ENCODE measurements around the gene MAP2K7. TPM values are rescaled to one million over a fixed set of nuclear protein-coding genes. Genes with fewer than 3 reads are reported as not detected.
A peak's percentile ranks its signal among the peaks of the same experiment; 100 is the strongest.
"Not testable (repeated sequence)": the region's sequence is repeated elsewhere in the genome, so short reads cannot be mapped to it uniquely, and the experiment has no call there.

MAP2K7 gene
- total RNA-seq, 6 experiments from 2014 or later = 9.7 to 22.1 (median 15.6) TPM

GRCh38 chr19:7928334-7928706 lies 24.6 kb downstream of the MAP2K7 start:
- H3K4me1 ChIP-seq = peaks cover 0 to 6% (median 0%) of the 10 kb centered on the region in 4 donors
- intact Hi-C loops (cut with DNase I) = no loop called here
- ATAC-seq = no peak

GRCh38 chr19:7928741-7929701 lies 25.3 kb downstream of the MAP2K7 start:
- DNase-seq (peak; percentile 42 to 55 (median 54)), ATAC-seq (no peak)
- H3K27me3 ChIP-seq = no peaks in the 10 kb centered on the region
- H3K9me3 ChIP-seq = no peaks in the 10 kb centered on the region
- peaks cover 0 to 37% (median 24%) of the 10 kb centered on the region in 4 donors for H3K36me3 ChIP-seq
- peaks cover 0 to 6% (median 0%) of the 10 kb centered on the region in 4 donors for H3K4me1 ChIP-seq
- H3K4me3 ChIP-seq = no peak overlapping the region
- 77% methylated on average over 14 of the region's 24 CpGs for WGBS (ENCODE audit: insufficient coverage, low coverage, low lambda C conversion rate, missing lambda C conversion rate)
- no peak overlapping the region for H3K27ac ChIP-seq
- TF ChIP-seq CTCF (IDR thresholded peaks at IDR 0.05) (peak in 1 of 4 donors; percentile 12), POLR2A (IDR thresholded peaks at IDR 0.05) (no peak)
- intact Hi-C loops (cut with DNase I) = no loop called here

More at GRCh38 chr19:7928334-7928706, 24.6 kb downstream of the MAP2K7 start:
- WGBS (ENCODE audit: insufficient coverage, low coverage, low lambda C conversion rate, missing lambda C conversion rate) = 84% methylated on average over 7 of the region's 9 CpGs
- TF ChIP-seq POLR2A (IDR thresholded peaks at IDR 0.05) (no peak), CTCF (IDR thresholded peaks at IDR 0.05) (no peak)
- no peak overlapping the region for H3K4me3 ChIP-seq
- H3K36me3 ChIP-seq = peaks cover 0 to 30% (median 20%) of the 10 kb centered on the region in 4 donors
- H3K27me3 ChIP-seq = no peaks in the 10 kb centered on the region
- H3K9me3 ChIP-seq = no peaks in the 10 kb centered on the region
- no peak for DNase-seq
- no peak overlapping the region for H3K27ac ChIP-seq

- H3K27ac ChIP-seq; H3K27me3 ChIP-seq; H3K4me3 ChIP-seq; intact Hi-C loops (cut with DNase I); H3K9me3 ChIP-seq; ATAC-seq; DNase-seq: not testable (repeated sequence)
- Histone ChIP-seq H3K36me3 (peaks cover 0 to 46% (median 28%) of the 10 kb centered on the region in 4 donors), H3K4me1 (peaks cover 0 to 10% (median 0%) of the 10 kb centered on the region in 4 donors)
- 85% methylated on average over 5 of the region's 11 CpGs for WGBS (ENCODE audit: insufficient coverage, low coverage, low lambda C conversion rate, missing lambda C conversion rate)
Observed at GRCh38 chr19:7930030-7930429, 26.4 kb downstream of the MAP2K7 start.

GRCh38 chr19:7930765-7931164 lies 27.1 kb downstream of the MAP2K7 start:
- H3K36me3 ChIP-seq = peaks cover 0 to 52% (median 32%) of the 10 kb centered on the region in 4 donors
- DNase-seq (no peak), ATAC-seq (no peak)
- H3K27ac ChIP-seq = no peak overlapping the region
- H3K4me3 ChIP-seq = no peak overlapping the region
- H3K9me3 ChIP-seq = no peaks in the 10 kb centered on the region
- TF ChIP-seq CTCF (IDR thresholded peaks at IDR 0.05) (no peak), POLR2A (IDR thresholded peaks at IDR 0.05) (no peak)
- intact Hi-C loops (cut with DNase I) = no loop called here
- WGBS (ENCODE audit: insufficient coverage, low coverage, low lambda C conversion rate, missing lambda C conversion rate) = 93% methylated on average over 5 of the region's 7 CpGs
- H3K4me1 ChIP-seq = peaks cover 0 to 9% (median 0%) of the 10 kb centered on the region in 4 donors
- H3K27me3 ChIP-seq = no peaks in the 10 kb centered on the region
